HepG2 (cell line): ENCODE data around the gene NARS2. TPM values are rescaled to one million over a fixed set of nuclear protein-coding genes. Genes with fewer than 3 reads are reported as not detected.

Experiments
- ARID2 ChIP-seq: sonication (generic); formaldehyde crosslinking; IDR thresholded peaks from 2 replicates; pipeline ENCODE4 v1.8.1; 2022; ENCODE audit warnings: mild to moderate bottlenecking, missing genetic modification reagents, borderline replicate concordance
- ASH2L ChIP-seq: fragments of 300-600, 200-600 bp; sonication (generic); IDR thresholded peaks from 2 replicates; pipeline ENCODE4 v1.7.0; 2017; ENCODE audit warnings: low read depth, mild to moderate bottlenecking, moderate library complexity, mixed read lengths, low read length; ENCODE audit not compliant: insufficient read length
- ATF6 ChIP-seq: sonication (generic); formaldehyde crosslinking; conservative IDR thresholded peaks from 2 replicates; pipeline ENCODE4 v1.4.0; 2020; ENCODE audit warnings: missing genetic modification reagents
- EEA1 ChIP-seq: sonication (generic); formaldehyde crosslinking; IDR thresholded peaks from 2 replicates; pipeline ENCODE4 v1.5.1; 2020; ENCODE audit warnings: mild to moderate bottlenecking, missing genetic modification reagents, borderline replicate concordance
- EED ChIP-seq: sonication (generic); formaldehyde crosslinking; IDR thresholded peaks from 2 replicates; pipeline ENCODE4 v1.5.0; 2020; ENCODE audit warnings: mild to moderate bottlenecking, missing genetic modification reagents
- GATAD1 ChIP-seq: IDR thresholded peaks from 2 replicates; pipeline ENCODE4 v1.6.1; 2016; ENCODE audit warnings: missing genetic modification reagents, missing compliant biosample characterization
- HNRNPLL ChIP-seq: fragments of 200-400 bp; formaldehyde crosslinking; IDR thresholded peaks from 2 replicates; pipeline ENCODE4 v1.6.1; 2017; ENCODE audit warnings: mild to moderate bottlenecking, low read depth, low read length; ENCODE audit not compliant: poor library complexity, severe bottlenecking
- NFKB2 ChIP-seq: sonication (generic); formaldehyde crosslinking; IDR thresholded peaks from 2 replicates; pipeline ENCODE4 v1.4.0; 2020; ENCODE audit warnings: missing genetic modification reagents, borderline replicate concordance
- SNAPC4 ChIP-seq: sonication (generic); formaldehyde crosslinking; IDR thresholded peaks from 2 replicates; pipeline ENCODE4 v1.4.0; 2020; ENCODE audit warnings: mild to moderate bottlenecking, missing genetic modification reagents
- ZGPAT ChIP-seq: IDR thresholded peaks from 2 replicates; pipeline ENCODE4 v1.6.1; 2016; ENCODE audit warnings: mild to moderate bottlenecking
- ZNF430 ChIP-seq: sonication (generic); formaldehyde crosslinking; IDR thresholded peaks from 2 replicates; pipeline ENCODE4 v1.9.0; 2021; ENCODE audit warnings: mild to moderate bottlenecking, missing genetic modification reagents
- ZNF484 ChIP-seq: sonication (generic); formaldehyde crosslinking; IDR thresholded peaks from 2 replicates; pipeline ENCODE4 v1.5.1; 2020; ENCODE audit warnings: mild to moderate bottlenecking, low read depth, missing genetic modification reagents, borderline replicate concordance
- ZNF512B ChIP-seq: sonication (generic); formaldehyde crosslinking; IDR thresholded peaks from 2 replicates; pipeline ENCODE4 v1.5.1; 2020; ENCODE audit warnings: missing genetic modification reagents, mild to moderate bottlenecking, borderline replicate concordance
- ZNF75D ChIP-seq: sonication (generic); formaldehyde crosslinking; IDR thresholded peaks from 2 replicates; pipeline ENCODE4 v1.8.1; 2023; ENCODE audit warnings: missing genetic modification reagents, mild to moderate bottlenecking, borderline replicate concordance
- ZNF839 ChIP-seq: sonication (generic); formaldehyde crosslinking; IDR thresholded peaks from 2 replicates; pipeline ENCODE4 v1.4.0; 2020; ENCODE audit warnings: missing genetic modification reagents, mild to moderate bottlenecking, borderline replicate concordance
- polyA plus RNA-seq, 8 experiments: library from polyadenylated mRNA; depleted of rRNA in 3 of 8; stranded (reverse) in 7 of 8; unstranded in 1 of 8; fragments of >200 nt; fragmentation: Illumina TruSeq in 4 of 8; extraction: Trizol in 4 of 8; gene quantifications; 2 replicates each; pipeline versions ENCODE4 v1.2.1 to v1.2.3, GENCODE V29; 2011 to 2016; ENCODE audit warnings: low read depth in 4 of 8, missing spikeins in 1 of 8, mixed read lengths in 1 of 8; ENCODE audit not compliant: insufficient read depth in 1 of 8
- total RNA-seq, 5 experiments: library from RNA; depleted of rRNA; stranded (reverse); fragments of >200 nt; fragmentation: Illumina TruSeq; extraction: Trizol; gene quantifications; 2 replicates each; pipeline ENCODE4 v1.2.3, GENCODE V29; 2016; ENCODE audit warnings: low read depth in 1 of 5

NARS2 gene
- total and polyA plus RNA-seq, 2 of the 13 experiments (the other 11 are each of a cell fraction or from before 2014, with no cell fraction given): 45.9 to 65.0 TPM

GRCh38 chr11:78574386-78575381 is at the start of gene NARS2 (continued):
- TF ChIP-seq ZNF484: 0 out of 2 replicates have a peak, but pooled peaks have one; percentile 40
- TF ChIP-seq ZGPAT (CRISPR knock-in tag): peak; percentile 79
- TF ChIP-seq EED (CRISPR knock-in tag): peak; percentile 93
- peak; percentile 43; the same call in 1 of the 2 replicates for TF ChIP-seq ARID2 (CRISPR knock-in tag)
- 0 out of 2 replicates have a peak, but pooled peaks have one; percentile 60 for TF ChIP-seq SNAPC4 (CRISPR knock-in tag)
- TF ChIP-seq ZNF839: 0 out of 2 replicates have a peak, but pooled peaks have one; percentile 40
- TF ChIP-seq ZNF430: peak; percentile 81
- peak; percentile 74; the same call in 1 of the 2 replicates for TF ChIP-seq GATAD1 (CRISPR knock-in tag)
- TF ChIP-seq HNRNPLL: peak; percentile 96
- no peak for TF ChIP-seq ATF6 (CRISPR knock-in tag)
- no peak; the same call in 1 of the 2 replicates for TF ChIP-seq EEA1 (CRISPR knock-in tag)
- peak; percentile 88 for TF ChIP-seq ASH2L
- no peak for TF ChIP-seq ZNF512B (CRISPR knock-in tag)
- TF ChIP-seq ZNF75D (CRISPR knock-in tag): no peak
- 0 out of 2 replicates have a peak, but pooled peaks have one; percentile 86 for TF ChIP-seq NFKB2 (CRISPR knock-in tag)
